ENCODE measurements around the gene ZSWIM7. TPM values are rescaled to one million over a fixed set of nuclear protein-coding genes. Genes with fewer than 3 reads are reported as not detected.

The ZSWIM7 gene
- total RNA-seq, 4 donors from 2014 or later = 9.1 to 15.4 (median 12.5) TPM

GRCh38 chr17:15952916-15953790, 46.4 kb downstream of the ZSWIM7 start:
- DNase-seq (ENCODE audit: low spot score in 2 of 2) = peak in 1 of 2 donors; percentile 42
- WGBS = 80% methylated on average over 21 of the region's 22 CpGs
- peaks cover 22% of the 10 kb centered on the region for H3K4me1 ChIP-seq

GRCh38 chr17:15952048-15952532, 47.4 kb downstream of the ZSWIM7 start:
- H3K27me3 ChIP-seq = no peaks in the 10 kb centered on the region
- no peak overlapping the region for H3K4me3 ChIP-seq
- WGBS = 77% methylated on average over 7 of the region's 7 CpGs
- no peaks in the 10 kb centered on the region for H3K9me3 ChIP-seq
- TF ChIP-seq POLR2AphosphoS5 (IDR thresholded peaks at IDR 0.05) (no peak), EP300 (IDR thresholded peaks at IDR 0.05) (no peak), CTCF (IDR thresholded peaks at IDR 0.05) (no peak), POLR2A (IDR thresholded peaks at IDR 0.05) (no peak)
- peak in 1 of 2 donors; percentile 15 for DNase-seq (ENCODE audit: low spot score in 2 of 2)
- no peak overlapping the region for H3K27ac ChIP-seq
- peaks cover 2% of the 10 kb centered on the region for H3K36me3 ChIP-seq
- peaks cover 22% of the 10 kb centered on the region for H3K4me1 ChIP-seq

More at GRCh38 chr17:15952916-15953790, 46.4 kb downstream of the ZSWIM7 start:
- no peaks in the 10 kb centered on the region for H3K9me3 ChIP-seq
- no peak overlapping the region for H3K4me3 ChIP-seq
- TF ChIP-seq CTCF (IDR thresholded peaks at IDR 0.05) (no peak), POLR2A (IDR thresholded peaks at IDR 0.05) (no peak), EP300 (IDR thresholded peaks at IDR 0.05) (no peak), POLR2AphosphoS5 (IDR thresholded peaks at IDR 0.05) (no peak)
- no peaks in the 10 kb centered on the region for H3K27me3 ChIP-seq
- no peak overlapping the region for H3K27ac ChIP-seq
- H3K36me3 ChIP-seq = peaks cover 2% of the 10 kb centered on the region

GRCh38 chr17:15951368-15952047, 48.0 kb downstream of the ZSWIM7 start:
- H3K4me1 ChIP-seq = peaks cover 23% of the 10 kb centered on the region
- H3K27me3 ChIP-seq = no peaks in the 10 kb centered on the region
- TF ChIP-seq EP300 (IDR thresholded peaks at IDR 0.05) (no peak), CTCF (IDR thresholded peaks at IDR 0.05) (no peak), POLR2AphosphoS5 (IDR thresholded peaks at IDR 0.05) (no peak), POLR2A (IDR thresholded peaks at IDR 0.05) (no peak)
- 100% methylated on average over 1 of the region's 6 CpGs for WGBS
- H3K36me3 ChIP-seq = peaks cover 2% of the 10 kb centered on the region
- no peaks in the 10 kb centered on the region for H3K9me3 ChIP-seq
- H3K4me3 ChIP-seq = no peak overlapping the region
- no peak for DNase-seq (ENCODE audit: low spot score in 2 of 2)
- H3K27ac ChIP-seq = no peak overlapping the region

GRCh38 chr17:15947976-15948752, 51.3 kb downstream of the ZSWIM7 start:
- Histone ChIP-seq H3K36me3 (peaks cover 2% of the 10 kb centered on the region), H3K27me3 (no peaks in the 10 kb centered on the region), H3K27ac (peak overlapping the region; percentile 89), H3K9me3 (no peaks in the 10 kb centered on the region), H3K4me3 (no peak overlapping the region), H3K4me1 (peaks cover 43% of the 10 kb centered on the region)
- DNase-seq (ENCODE audit: low spot score in 2 of 2) = no peak
- WGBS = 69% methylated on average over 8 of the region's 16 CpGs
- TF ChIP-seq POLR2A (IDR thresholded peaks at IDR 0.05) = no peak
- no peak for TF ChIP-seq CTCF (IDR thresholded peaks at IDR 0.05)
- no peak for TF ChIP-seq EP300 (IDR thresholded peaks at IDR 0.05)
- no peak for TF ChIP-seq POLR2AphosphoS5 (IDR thresholded peaks at IDR 0.05)

Data from suprapubic skin (tissue), 4 donors.